HEK293 (cell line): Measurements from ENCODE around the gene MCRIP1.

ENCODE experiments used
- BCL11B ChIP-seq: fragments of 450-650 bp; formaldehyde crosslinking; IDR thresholded peaks from 2 replicates; pipeline ENCODE4 v1.5.1; 2016; ENCODE audit warnings: low read depth, missing biosample characterization, missing genetic modification characterization
- CTCF ChIP-seq: fragments of 450-650 bp; formaldehyde crosslinking; IDR thresholded peaks from 2 replicates; pipeline ENCODE4 v1.5.1; 2016; ENCODE audit warnings: missing biosample characterization, missing genetic modification characterization
- GLIS1 ChIP-seq: fragments of 450-650 bp; formaldehyde crosslinking; IDR thresholded peaks from 2 replicates; pipeline ENCODE4 v1.5.1; 2016; ENCODE audit warnings: missing biosample characterization, missing genetic modification characterization
- KLF9 ChIP-seq: fragments of 450-650 bp; formaldehyde crosslinking; IDR thresholded peaks from 2 replicates; pipeline ENCODE4 v1.5.1; 2016; ENCODE audit warnings: missing biosample characterization, missing genetic modification characterization, low read depth
- PRDM10 ChIP-seq: fragments of 450-650 bp; formaldehyde crosslinking; IDR thresholded peaks from 2 replicates; pipeline ENCODE4 v1.5.1; 2016; ENCODE audit warnings: missing biosample characterization, missing genetic modification characterization
- PRDM4 ChIP-seq: fragments of 450-650 bp; formaldehyde crosslinking; IDR thresholded peaks from 2 replicates; pipeline ENCODE4 v1.5.1; 2017; ENCODE audit warnings: missing biosample characterization, missing genetic modification characterization
- SP2 ChIP-seq: fragments of 450-650 bp; formaldehyde crosslinking; IDR thresholded peaks from 2 replicates; pipeline ENCODE4 v1.5.1; 2016; ENCODE audit warnings: missing biosample characterization, missing genetic modification characterization
- SP3 ChIP-seq: fragments of 450-650 bp; formaldehyde crosslinking; IDR thresholded peaks from 2 replicates; pipeline ENCODE4 v1.5.1; 2016; ENCODE audit warnings: missing biosample characterization, missing genetic modification characterization
- SP7 ChIP-seq: fragments of 450-650 bp; formaldehyde crosslinking; IDR thresholded peaks from 2 replicates; pipeline ENCODE4 v1.5.1; 2016; ENCODE audit warnings: missing biosample characterization, missing genetic modification characterization
- TCF7L2 ChIP-seq: IDR thresholded peaks from 2 replicates; pipeline ENCODE4 v1.6.1; 2011; ENCODE audit warnings: low read depth, mild to moderate bottlenecking, inconsistent platforms, low read length, moderate library complexity, borderline replicate concordance
- ZBTB17 ChIP-seq: fragments of 450-650 bp; formaldehyde crosslinking; IDR thresholded peaks from 2 replicates; pipeline ENCODE4 v1.5.1; 2016; ENCODE audit warnings: missing biosample characterization, missing genetic modification characterization
- ZBTB21 ChIP-seq: fragments of 450-650 bp; formaldehyde crosslinking; IDR thresholded peaks from 2 replicates; pipeline ENCODE4 v1.5.1; 2017; ENCODE audit warnings: missing biosample characterization, missing genetic modification characterization
- ZBTB8A ChIP-seq: fragments of 450-650 bp; formaldehyde crosslinking; IDR thresholded peaks from 2 replicates; pipeline ENCODE4 v1.5.1; 2016; ENCODE audit warnings: missing biosample characterization, missing genetic modification characterization
- ZIC2 ChIP-seq: fragments of 450-650 bp; formaldehyde crosslinking; IDR thresholded peaks from 2 replicates; pipeline ENCODE4 v1.5.1; 2016; ENCODE audit warnings: missing biosample characterization, missing genetic modification characterization
- ZNF10 ChIP-seq: fragments of 450-650 bp; formaldehyde crosslinking; IDR thresholded peaks from 2 replicates; pipeline ENCODE4 v1.5.1; 2017; ENCODE audit warnings: missing biosample characterization, missing genetic modification characterization
- ZNF114 ChIP-seq: fragments of 450-650 bp; formaldehyde crosslinking; IDR thresholded peaks from 2 replicates; pipeline ENCODE4 v1.5.0; 2017; ENCODE audit warnings: missing biosample characterization, missing genetic modification characterization
- ZNF2 ChIP-seq: fragments of 450-650 bp; formaldehyde crosslinking; IDR thresholded peaks from 2 replicates; pipeline ENCODE4 v1.5.1; 2016; ENCODE audit warnings: missing biosample characterization, missing genetic modification characterization
- ZNF223 ChIP-seq: fragments of 450-650 bp; formaldehyde crosslinking; IDR thresholded peaks from 2 replicates; pipeline ENCODE4 v1.5.1; 2016; ENCODE audit warnings: missing biosample characterization, missing genetic modification characterization
- ZNF24 ChIP-seq: fragments of 450-650 bp; formaldehyde crosslinking; IDR thresholded peaks from 2 replicates; pipeline ENCODE4 v1.5.1; 2016; ENCODE audit warnings: missing biosample characterization, missing genetic modification characterization
- ZNF335 ChIP-seq: fragments of 450-650 bp; formaldehyde crosslinking; conservative IDR thresholded peaks from 2 replicates; pipeline ENCODE4 v1.5.1; 2016; ENCODE audit warnings: missing biosample characterization, missing genetic modification characterization
- ZNF341 ChIP-seq: fragments of 450-650 bp; formaldehyde crosslinking; IDR thresholded peaks from 2 replicates; pipeline ENCODE4; 2016; ENCODE audit warnings: low read depth, missing biosample characterization, missing genetic modification characterization
- ZNF362 ChIP-seq: fragments of 450-650 bp; formaldehyde crosslinking; IDR thresholded peaks from 2 replicates; pipeline ENCODE4 v1.5.1; 2016; ENCODE audit warnings: missing biosample characterization, missing genetic modification characterization
- ZNF423 ChIP-seq: fragments of 450-650 bp; formaldehyde crosslinking; IDR thresholded peaks from 2 replicates; pipeline ENCODE4 v1.5.1; 2016; ENCODE audit warnings: missing biosample characterization, missing genetic modification characterization
- ZNF544 ChIP-seq: fragments of 450-650 bp; formaldehyde crosslinking; IDR thresholded peaks from 2 replicates; pipeline ENCODE4 v1.5.0; 2017; ENCODE audit warnings: missing biosample characterization, missing genetic modification characterization
- ZNF571 ChIP-seq: fragments of 450-650 bp; formaldehyde crosslinking; IDR thresholded peaks from 2 replicates; pipeline ENCODE4 v1.5.0; 2017; ENCODE audit warnings: missing biosample characterization, missing genetic modification characterization
- ZNF664 ChIP-seq: fragments of 450-650 bp; formaldehyde crosslinking; IDR thresholded peaks from 2 replicates; pipeline ENCODE4 v1.5.1; 2016; ENCODE audit warnings: missing biosample characterization, missing genetic modification characterization
- ZNF692 ChIP-seq: fragments of 450-650 bp; formaldehyde crosslinking; IDR thresholded peaks from 2 replicates; pipeline ENCODE4 v1.5.1; 2016; ENCODE audit warnings: missing biosample characterization, missing genetic modification characterization
- ZNF747 ChIP-seq: fragments of 450-650 bp; formaldehyde crosslinking; IDR thresholded peaks from 2 replicates; pipeline ENCODE4 v1.5.1; 2016; ENCODE audit warnings: missing biosample characterization, missing genetic modification characterization
- ZNF76 ChIP-seq: fragments of 450-650 bp; formaldehyde crosslinking; IDR thresholded peaks from 2 replicates; pipeline ENCODE4; 2016; ENCODE audit warnings: low read depth, missing biosample characterization, missing genetic modification characterization, borderline replicate concordance
- ZNF776 ChIP-seq: fragments of 450-650 bp; formaldehyde crosslinking; IDR thresholded peaks from 2 replicates; pipeline ENCODE4 v1.5.0; 2017; ENCODE audit warnings: missing biosample characterization, missing genetic modification characterization, borderline replicate concordance
- ZSCAN30 ChIP-seq: fragments of 450-650 bp; IDR thresholded peaks from 2 replicates; pipeline ENCODE4 v1.5.1; 2018; ENCODE audit warnings: missing biosample characterization, mild to moderate bottlenecking, missing genetic modification characterization, moderate library complexity

Gene MCRIP1

GRCh38 chr17:81821603-81822311 lies 11.3 kb downstream of the MCRIP1 start (continued):
- TF ChIP-seq ZNF423 (peak; percentile 94), TCF7L2 (no peak), ZNF76 (tag by site-specific recombination) (no peak), PRDM4 (peak; percentile 35; the same call in 1 of the 2 replicates), ZNF544 (tag by site-specific recombination) (no peak), SP2 (tag by site-specific recombination) (peak; percentile 60), PRDM10 (tag by site-specific recombination) (peak; percentile 69), ZBTB17 (peak; percentile 35; the same call in 1 of the 2 replicates), ZNF24 (tag by site-specific recombination) (0 out of 2 replicates have a peak, but pooled peaks have one; percentile 17), SP3 (tag by site-specific recombination) (peak; percentile 68), ZNF341 (tag by site-specific recombination) (peak; percentile 98), ZNF362 (tag by site-specific recombination) (no peak), ZNF776 (no peak), ZNF223 (peak; percentile 81; the same call in 1 of the 2 replicates), ZBTB8A (tag by site-specific recombination) (peak; percentile 71), ZNF664 (no peak), CTCF (tag by site-specific recombination) (peak; percentile 74; the same call in 1 of the 2 replicates), ZSCAN30 (peak; percentile 32; the same call in 1 of the 2 replicates), ZNF692 (tag by site-specific recombination) (peak; percentile 83; the same call in 1 of the 2 replicates), ZNF335 (tag by site-specific recombination) (peak; percentile 34; the same call in 1 of the 2 replicates), ZNF10 (0 out of 2 replicates have a peak, but pooled peaks have one; percentile 24), GLIS1 (tag by site-specific recombination) (peak; percentile 84), ZNF747 (tag by site-specific recombination) (no peak), BCL11B (tag by site-specific recombination) (no peak), ZNF114 (no peak), KLF9 (no peak), ZBTB21 (no peak), ZNF2 (tag by site-specific recombination) (0 out of 2 replicates have a peak, but pooled peaks have one; percentile 67), ZIC2 (tag by site-specific recombination) (peak; percentile 98), ZNF571 (tag by site-specific recombination) (no peak), SP7 (tag by site-specific recombination) (0 out of 2 replicates have a peak, but pooled peaks have one; percentile 35)
